ENCODE measurements around the gene LDAH. TPM values are rescaled to one million over a fixed set of nuclear protein-coding genes. Genes with fewer than 3 reads are reported as not detected.

The LDAH gene
- total and polyA plus RNA-seq, 2 donors (not counting 1 experiment from before 2014, with no cell fraction given): 9.0 to 31.3 TPM

DNA sequence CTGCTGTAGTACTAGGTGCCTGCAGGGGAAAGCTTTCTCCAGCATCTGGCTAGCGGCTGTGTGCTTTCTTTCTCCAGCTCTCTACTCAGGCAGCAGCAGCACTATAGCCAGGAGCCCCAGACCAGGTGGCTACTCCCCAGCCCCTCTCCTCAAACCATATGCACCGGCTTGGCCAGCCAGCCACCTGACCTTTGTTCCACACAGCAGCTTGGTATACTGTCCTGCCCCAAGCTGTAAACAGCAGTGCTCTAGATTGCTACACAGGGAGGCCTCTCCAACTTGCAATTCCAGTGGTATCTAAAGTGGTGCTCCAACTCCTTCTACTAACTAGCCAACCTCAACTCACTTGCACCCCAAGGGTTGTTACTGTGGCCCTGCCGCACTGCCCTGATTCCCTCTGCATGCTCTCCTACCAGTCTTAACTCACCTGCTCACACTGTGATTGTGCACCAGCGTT, 19.6 kb downstream of the LDAH start:
- Histone ChIP-seq H3K27me3 (replicated peaks in 1 of 4; ENCODE audit: control extremely low read depth in 1 of 4, control insufficient read depth in 3 of 4, insufficient read depth in 4 of 4, low read length in 3 of 4) (no peaks in the 10 kb centered on the region), H3K9ac (ENCODE audit: low read length) (no peak overlapping the region), H4K20me1 (ENCODE audit: control insufficient read depth, insufficient read depth, low read length, poor library complexity, severe bottlenecking) (no peaks in the 10 kb centered on the region), H3K4me3 (ENCODE audit: control extremely low read depth in 1 of 5, extremely low read depth in 1 of 5, insufficient read depth in 1 of 5, low read depth in 2 of 5, low read length in 4 of 5) (no peak overlapping the region), H3K4me1 (ENCODE audit: control insufficient read depth in 2 of 2, insufficient read depth in 2 of 2, low read length in 2 of 2) (no peaks in the 10 kb centered on the region), H3K27ac (ENCODE audit: low read length in 2 of 2) (no peak overlapping the region), H2AFZ (ENCODE audit: insufficient read depth, low read depth, low read length, poor library complexity, severe bottlenecking) (no peak overlapping the region), H3K4me2 (replicated peaks; ENCODE audit: low read depth, low read length, poor library complexity, severe bottlenecking) (no peak overlapping the region), H3K79me2 (ENCODE audit: control insufficient read depth, insufficient read depth, low read length) (peaks cover 33% of the 10 kb centered on the region), H3K36me3 (replicated peaks in 1 of 2; ENCODE audit: control extremely low read depth in 1 of 2, control insufficient read depth in 1 of 2, extremely low read depth in 1 of 2, insufficient read depth in 2 of 2, low read length in 1 of 2) (peaks cover 0 to 2% of the 10 kb centered on the region in 2 experiments), H3K9me3 (ENCODE audit: control extremely low read depth in 1 of 3, control insufficient read depth in 2 of 3, insufficient read depth in 1 of 3, low read length in 2 of 3) (no peaks in the 10 kb centered on the region)
- Mint-ChIP-seq H3K4me3 (no peak overlapping the region), H3K27me3 (no peaks in the 10 kb centered on the region), H3K9me3 (ENCODE audit: insufficient read depth) (no peaks in the 10 kb centered on the region), H3K4me1 (no peaks in the 10 kb centered on the region), H3K27ac (no peak overlapping the region)
- no peak for TF ChIP-seq EZH2 (IDR thresholded peaks at IDR 0.05; ENCODE audit: borderline replicate concordance, insufficient read depth, low read depth, low read length, poor library complexity, severe bottlenecking)
- TF ChIP-seq, protein P1, sequence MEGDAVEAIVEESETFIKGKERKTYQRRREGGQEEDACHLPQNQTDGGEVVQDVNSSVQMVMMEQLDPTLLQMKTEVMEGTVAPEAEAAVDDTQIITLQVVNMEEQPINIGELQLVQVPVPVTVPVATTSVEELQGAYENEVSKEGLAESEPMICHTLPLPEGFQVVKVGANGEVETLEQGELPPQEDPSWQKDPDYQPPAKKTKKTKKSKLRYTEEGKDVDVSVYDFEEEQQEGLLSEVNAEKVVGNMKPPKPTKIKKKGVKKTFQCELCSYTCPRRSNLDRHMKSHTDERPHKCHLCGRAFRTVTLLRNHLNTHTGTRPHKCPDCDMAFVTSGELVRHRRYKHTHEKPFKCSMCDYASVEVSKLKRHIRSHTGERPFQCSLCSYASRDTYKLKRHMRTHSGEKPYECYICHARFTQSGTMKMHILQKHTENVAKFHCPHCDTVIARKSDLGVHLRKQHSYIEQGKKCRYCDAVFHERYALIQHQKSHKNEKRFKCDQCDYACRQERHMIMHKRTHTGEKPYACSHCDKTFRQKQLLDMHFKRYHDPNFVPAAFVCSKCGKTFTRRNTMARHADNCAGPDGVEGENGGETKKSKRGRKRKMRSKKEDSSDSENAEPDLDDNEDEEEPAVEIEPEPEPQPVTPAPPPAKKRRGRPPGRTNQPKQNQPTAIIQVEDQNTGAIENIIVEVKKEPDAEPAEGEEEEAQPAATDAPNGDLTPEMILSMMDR (IDR thresholded peaks at IDR 0.05): no peak
- DNase-seq: no peak
- ATAC-seq (ENCODE audit: low read depth): no peak
- intact Hi-C loops (cut with micrococcal nuclease): no loop called here
- ChIA-PET CTCF (no interaction called here), POLR2A (no interaction called here)
- 100% methylated on average over 3 of the region's 4 CpGs for WGBS (ENCODE audit: insufficient coverage)

GRCh38 chr2:20797096-20797495, 25.8 kb downstream of the LDAH start:
- Mint-ChIP-seq H3K4me1 (no peaks in the 10 kb centered on the region), H3K27ac (no peak overlapping the region), H3K27me3 (no peaks in the 10 kb centered on the region), H3K4me3 (no peak overlapping the region), H3K9me3 (ENCODE audit: insufficient read depth) (no peaks in the 10 kb centered on the region)
- peaks cover 10% of the 10 kb centered on the region for H3K79me2 ChIP-seq (ENCODE audit: control insufficient read depth, insufficient read depth, low read length)
- TF ChIP-seq, protein P1 (IDR thresholded peaks at IDR 0.05): no peak
- no peak for TF ChIP-seq EZH2 (IDR thresholded peaks at IDR 0.05; ENCODE audit: borderline replicate concordance, insufficient read depth, low read depth, low read length, poor library complexity, severe bottlenecking)
- no peak for DNase-seq
- H3K9me3 ChIP-seq (ENCODE audit: control extremely low read depth in 1 of 3, control insufficient read depth in 2 of 3, insufficient read depth in 1 of 3, low read length in 2 of 3): peaks cover 0 to 7% (median 2%) of the 10 kb centered on the region in 3 donors
- no peaks in the 10 kb centered on the region for H3K4me1 ChIP-seq (ENCODE audit: control insufficient read depth in 2 of 2, insufficient read depth in 2 of 2, low read length in 2 of 2)
- H3K36me3 ChIP-seq (replicated peaks in 1 of 2; ENCODE audit: control extremely low read depth in 1 of 2, control insufficient read depth in 1 of 2, extremely low read depth in 1 of 2, insufficient read depth in 2 of 2, low read length in 1 of 2): peaks cover 2 to 15% of the 10 kb centered on the region in 2 experiments
- no peak overlapping the region for H2AFZ ChIP-seq (ENCODE audit: insufficient read depth, low read depth, low read length, poor library complexity, severe bottlenecking)
- WGBS (ENCODE audit: insufficient coverage): 67% methylated on average over 2 of the region's 3 CpGs
- H4K20me1 ChIP-seq (ENCODE audit: control insufficient read depth, insufficient read depth, low read length, poor library complexity, severe bottlenecking): no peaks in the 10 kb centered on the region
- H3K27me3 ChIP-seq (replicated peaks in 1 of 4; ENCODE audit: control extremely low read depth in 1 of 4, control insufficient read depth in 3 of 4, insufficient read depth in 4 of 4, low read length in 3 of 4): no peaks in the 10 kb centered on the region
- H3K4me3 ChIP-seq (ENCODE audit: control extremely low read depth in 1 of 5, extremely low read depth in 1 of 5, insufficient read depth in 1 of 5, low read depth in 2 of 5, low read length in 4 of 5): no peak overlapping the region
- H3K4me2 ChIP-seq (replicated peaks; ENCODE audit: low read depth, low read length, poor library complexity, severe bottlenecking): no peak overlapping the region
- no peak overlapping the region for H3K9ac ChIP-seq (ENCODE audit: low read length)
- no peak for ATAC-seq (ENCODE audit: low read depth)
- POLR2A ChIA-PET: no interaction called here
- CTCF ChIA-PET: interaction anchor here (1.0 kb wide), 1 partner anchor 11 kb away, joined by 4 read pairs; no protein-coding TSS in a partner anchor
- intact Hi-C loops (cut with micrococcal nuclease): no loop called here
- H3K27ac ChIP-seq (ENCODE audit: low read length in 2 of 2): no peak overlapping the region
